Endothelial cell of umbilical vein (primary cell): ENCODE measurements around the gene PXMP4. TPM values are rescaled to one million over a fixed set of nuclear protein-coding genes. Genes with fewer than 3 reads are reported as not detected.
"Not testable (repeated sequence)": the region's sequence is repeated elsewhere in the genome, so short reads cannot be mapped to it uniquely, and the experiment has no call there.

Experiments used
- BruUV-seq: library from RNA; stranded (reverse); fragments of 400-500 nt; replicated peaks from 2 replicates; lab custom pipeline; 2021; lab: Mats Ljungman, UMichigan
- CTCF ChIA-PET: fragments of 300-600, 350-600 bp; sonication (Branson Sonifier 250); formaldehyde crosslinking; loops from one replicate; lab custom pipeline; 2021; ENCODE audit warnings: antibody characterized with exemption, inconsistent platforms; lab: Charles Lee
- POLR2A ChIA-PET: fragments of 300-600, 350-600 bp; sonication (Branson Sonifier 250); formaldehyde crosslinking; loops from one replicate; lab custom pipeline; 2021; ENCODE audit warnings: antibody characterized with exemption, inconsistent platforms; lab: Charles Lee
- DNase-seq: peaks from one replicate; pipeline ENCODE4 v3.0.0-alpha.2; 2011; ENCODE audit warnings: low read depth, low spot score
- FAIRE-seq: peaks from 2 replicates; lab custom pipeline; 2011; peaks lifted over from hg19 to GRCh38; lab: Jason Lieb, UNC
- H2AFZ ChIP-seq: 2 replicates; pipeline ENCODE4 v1.6.0; 2012; ENCODE audit warnings: low read depth, low read length, control low read depth, inconsistent platforms
- H3K27ac ChIP-seq: 2 replicates; pipeline ENCODE4 v1.5.1; 2011; ENCODE audit warnings: low read depth, mild to moderate bottlenecking, control low read depth, low read length, moderate library complexity; ENCODE audit not compliant: insufficient read depth
- H3K27me3 ChIP-seq, 2 experiments: 2 replicates each; pipeline versions ENCODE4 v1.6.0 to v1.6.1; 2011; ENCODE audit warnings: low read length in 2 of 2, mixed read lengths in 1 of 2; ENCODE audit not compliant: control insufficient read depth in 2 of 2, insufficient read depth in 2 of 2
- H3K36me3 ChIP-seq, 2 experiments: 2 replicates in 1 of 2; 3 replicates in 1 of 2; pipeline ENCODE4 v1.5.1; 2011; ENCODE audit warnings: low read length in 2 of 2, mild to moderate bottlenecking in 1 of 2, moderate library complexity in 1 of 2; ENCODE audit not compliant: control insufficient read depth in 2 of 2, insufficient read depth in 2 of 2; ENCODE audit errors: extremely low read depth in 1 of 2
- H3K4me1 ChIP-seq: 3 replicates; pipeline ENCODE4 v1.5.1; 2011; ENCODE audit warnings: mild to moderate bottlenecking, low read length; ENCODE audit not compliant: control insufficient read depth, insufficient read depth; ENCODE audit errors: extremely low read depth
- H3K4me2 ChIP-seq: 2 replicates; pipeline ENCODE4 v1.6.1; 2011; ENCODE audit warnings: low read length, control low read depth, mixed read lengths; ENCODE audit not compliant: insufficient read depth
- H3K4me3 ChIP-seq, 3 experiments: fragments of 200-600 bp in 1 of 3; sonication (generic), shearing (Covaris generic) in 1 of 3; replicated peaks in 1 of 3; 2 replicates each; pipeline ENCODE4 v1.5.1; 2011 to 2016; ENCODE audit warnings: control low read depth in 3 of 3, low read length in 3 of 3, mild to moderate bottlenecking in 2 of 3, inconsistent platforms in 1 of 3, low read depth in 1 of 3, moderate library complexity in 1 of 3; ENCODE audit not compliant: insufficient read depth in 1 of 3
- H3K79me2 ChIP-seq: 2 replicates; pipeline ENCODE4 v1.6.0; 2012; ENCODE audit warnings: low read length, inconsistent platforms; ENCODE audit not compliant: control insufficient read depth, insufficient read depth
- H3K9ac ChIP-seq: replicated peaks from 2 replicates; pipeline ENCODE3; 2011; ENCODE audit warnings: low read length, control low read depth; ENCODE audit not compliant: insufficient read depth; ENCODE audit errors: extremely low read depth
- H3K9me1 ChIP-seq: replicated peaks from 3 replicates; pipeline ENCODE4 v1.6.0; 2011; ENCODE audit warnings: mild to moderate bottlenecking, low read length; ENCODE audit not compliant: control insufficient read depth, insufficient read depth; ENCODE audit errors: extremely low read depth
- H3K9me3 ChIP-seq: replicated peaks from 2 replicates; pipeline ENCODE4 v1.5.1; 2012; ENCODE audit warnings: low read length, inconsistent platforms; ENCODE audit not compliant: control insufficient read depth, insufficient read depth
- H4K20me1 ChIP-seq: replicated peaks from 2 replicates; pipeline ENCODE3; 2011; ENCODE audit warnings: mild to moderate bottlenecking, low read length; ENCODE audit not compliant: control insufficient read depth, insufficient read depth; ENCODE audit errors: extremely low read depth
- CTCF ChIP-seq, 2 donors: IDR thresholded peaks; 1 replicate in 1 of 2; 2 replicates in 1 of 2; pipeline ENCODE4 v1.5.1; 2011; ENCODE audit warnings: low read length in 2 of 2, mild to moderate bottlenecking in 2 of 2, moderate library complexity in 2 of 2, control low read depth in 1 of 2, inconsistent platforms in 1 of 2, low read depth in 1 of 2; ENCODE audit not compliant: insufficient read depth in 1 of 2; ENCODE audit errors: extremely low read depth in 1 of 2
- FOS ChIP-seq: IDR thresholded peaks from 2 replicates; pipeline ENCODE4 v1.6.1; 2011; ENCODE audit warnings: mild to moderate bottlenecking, low read length, moderate library complexity, borderline replicate concordance; ENCODE audit not compliant: insufficient read depth
- GATA2 ChIP-seq: IDR thresholded peaks from 2 replicates; pipeline ENCODE4 v1.7.0; 2011; ENCODE audit warnings: low read depth, mild to moderate bottlenecking, moderate library complexity, mixed read lengths, low read length; ENCODE audit not compliant: insufficient read length, insufficient read depth
- JUN ChIP-seq: IDR thresholded peaks from 2 replicates; pipeline ENCODE4 v1.6.1; 2011; ENCODE audit warnings: borderline replicate concordance, low read depth; ENCODE audit not compliant: insufficient read length, insufficient read depth
- dilution Hi-C: fragments of 300-500 bp; cut with MboI; formaldehyde crosslinking; loops from one replicate; pipeline ENCODE4 v1.15.0; 2019; ENCODE audit warnings: low sequenced_read_pairs; ENCODE audit not compliant: extremely low pct_ligation_motif_present
- intact Hi-C: fragments of 100-400 bp; cut with micrococcal nuclease; formaldehyde crosslinking; loops from one replicate; pipeline ENCODE4 v1.10.0; 2022
- polyA plus RNA-seq, 4 experiments: library from polyadenylated mRNA; depleted of rRNA in 3 of 4; stranded (reverse) in 3 of 4; unstranded in 1 of 4; fragments of >200 nt; gene quantifications; 2 replicates each; pipeline versions ENCODE4 v1.2.1 to v1.2.3, GENCODE V29; 2011 to 2012; ENCODE audit warnings: missing spikeins in 1 of 4
- total RNA-seq: library from RNA; stranded (reverse); gene quantifications from 2 replicates; pipeline ENCODE4 v1.2.3, GENCODE V29; 2021

Gene PXMP4
- total and polyA plus RNA-seq, 2 donors (not counting 3 experiments of a cell fraction or from before 2014, with no cell fraction given) = 6.9 to 8.5 TPM

- H3K4me3 ChIP-seq = no peak overlapping the region
- no peaks in the 10 kb centered on the region for H3K79me2 ChIP-seq
- no peak overlapping the region for H2AFZ ChIP-seq
- no peaks in the 10 kb centered on the region for H3K9me1 ChIP-seq
- POLR2A ChIA-PET = no interaction called here
- H4K20me1 ChIP-seq = no peaks in the 10 kb centered on the region
- H3K4me2 ChIP-seq = no peak overlapping the region
- H3K36me3 ChIP-seq = peaks cover 0 to 6% of the 10 kb centered on the region in 2 experiments
- CTCF ChIA-PET = interaction anchor here (2.5 kb wide), 1 partner anchor 35 kb away, joined by 6 read pairs; no protein-coding TSS in a partner anchor
- no peak for TF ChIP-seq JUN
- TF ChIP-seq FOS = no peak
- TF ChIP-seq GATA2 = no peak
- no peak for TF ChIP-seq CTCF (IDR thresholded peaks at IDR 0.05; ENCODE audit: extremely low read depth in 1 of 2, insufficient read depth in 1 of 2, low read depth in 1 of 2, low read length in 2 of 2)
- dilution Hi-C loops (no loop called here), intact Hi-C loops (no loop called here)
- H3K27ac ChIP-seq = no peak overlapping the region
- BruUV-seq = no TSS peak
- H3K4me1 ChIP-seq = no peaks in the 10 kb centered on the region
- no peaks in the 10 kb centered on the region for H3K27me3 ChIP-seq
- no peaks in the 10 kb centered on the region for H3K9me3 ChIP-seq
- no peak overlapping the region for H3K9ac ChIP-seq
- DNase-seq (no peak), FAIRE-seq (no peak)
These were observed 36.9 kb upstream of the PXMP4 start for GRCh38 chr20:33757046-33757445.

GRCh38 chr20:33755936-33756490, 35.9 kb upstream of the PXMP4 start:
- H3K27ac ChIP-seq, FAIRE-seq, H3K27me3 ChIP-seq, H4K20me1 ChIP-seq, H3K4me2 ChIP-seq, dilution Hi-C loops, H3K9me3 ChIP-seq, H3K36me3 ChIP-seq, H2AFZ ChIP-seq, DNase-seq, H3K4me1 ChIP-seq, H3K79me2 ChIP-seq, BruUV-seq, intact Hi-C loops, H3K9me1 ChIP-seq, H3K9ac ChIP-seq, H3K4me3 ChIP-seq: not testable (repeated sequence)
- POLR2A ChIA-PET = interaction anchor here (0.6 kb wide), 1 partner anchor 31 kb away, joined by 4 read pairs; no protein-coding TSS in a partner anchor
- CTCF ChIA-PET = interaction anchor here (2.5 kb wide), 1 partner anchor 36 kb away, joined by 6 read pairs; no protein-coding TSS in a partner anchor
